HL-60/S4 treated with retinoic acid at 250 ng/mL for 4 days and 3 days (cell line): ENCODE results near the gene VGLL4.

Experiments
- in situ Hi-C: fragments of 300-500 bp; cut with MboI; formaldehyde crosslinking; loops from 2 replicates; pipeline ENCODE4 v1.7.0; 2022; ENCODE audit warnings: low sequenced_read_pairs

Gene VGLL4

GRCh38 chr3:11567516-11568467, 75.9 kb downstream of the VGLL4 start:
- in situ Hi-C loops: no loop called here

GRCh38 chr3:11566916-11567315, 76.8 kb downstream of the VGLL4 start:
- in situ Hi-C loops: no loop called here

- in situ Hi-C loops: no loop called here
Observed at GRCh38 chr3:11566478-11566877, 77.2 kb downstream of the VGLL4 start.

GRCh38 chr3:11565932-11566331, 77.8 kb downstream of the VGLL4 start:
- in situ Hi-C loops: no loop called here

GRCh38 chr3:11565492-11565891, 78.2 kb downstream of the VGLL4 start:
- in situ Hi-C loops: no loop called here

- in situ Hi-C loops: no loop called here
Observed at GRCh38 chr3:11565072-11565471, 78.6 kb downstream of the VGLL4 start.

GRCh38 chr3:11564577-11565001, 79.1 kb downstream of the VGLL4 start:
- in situ Hi-C loops: no loop called here

GRCh38 chr3:11563865-11564185, 79.9 kb downstream of the VGLL4 start:
- in situ Hi-C loops: no loop called here

- in situ Hi-C loops: no loop called here
Observed at GRCh38 chr3:11563159-11563864, 80.4 kb downstream of the VGLL4 start.

GRCh38 chr3:11562277-11562881, 81.3 kb downstream of the VGLL4 start:
- in situ Hi-C loops: no loop called here

GRCh38 chr3:11560746-11561145, 83.0 kb downstream of the VGLL4 start:
- in situ Hi-C loops: no loop called here

GRCh38 chr3:11559816-11560633, 83.7 kb downstream of the VGLL4 start:
- in situ Hi-C loops: no loop called here

GRCh38 chr3:11558918-11559815, 84.5 kb downstream of the VGLL4 start:
- in situ Hi-C loops: no loop called here

GRCh38 chr3:11558411-11558903, 85.3 kb downstream of the VGLL4 start:
- in situ Hi-C loops: no loop called here

GRCh38 chr3:11558002-11558401, 85.7 kb downstream of the VGLL4 start:
- in situ Hi-C loops: no loop called here

- in situ Hi-C loops: no loop called here
Observed at GRCh38 chr3:11556851-11557644, 86.7 kb downstream of the VGLL4 start.

- in situ Hi-C loops: no loop called here
Observed at GRCh38 chr3:11555881-11556633, 87.7 kb downstream of the VGLL4 start.

- in situ Hi-C loops: no loop called here
Observed at GRCh38 chr3:11555211-11555782, 88.4 kb downstream of the VGLL4 start.
